ENCODE data around the gene KLK15.

GRCh38 chr19:50844296-50844935 lies 11.0 kb upstream of the KLK15 start:
- TF ChIP-seq, protein P1, sequence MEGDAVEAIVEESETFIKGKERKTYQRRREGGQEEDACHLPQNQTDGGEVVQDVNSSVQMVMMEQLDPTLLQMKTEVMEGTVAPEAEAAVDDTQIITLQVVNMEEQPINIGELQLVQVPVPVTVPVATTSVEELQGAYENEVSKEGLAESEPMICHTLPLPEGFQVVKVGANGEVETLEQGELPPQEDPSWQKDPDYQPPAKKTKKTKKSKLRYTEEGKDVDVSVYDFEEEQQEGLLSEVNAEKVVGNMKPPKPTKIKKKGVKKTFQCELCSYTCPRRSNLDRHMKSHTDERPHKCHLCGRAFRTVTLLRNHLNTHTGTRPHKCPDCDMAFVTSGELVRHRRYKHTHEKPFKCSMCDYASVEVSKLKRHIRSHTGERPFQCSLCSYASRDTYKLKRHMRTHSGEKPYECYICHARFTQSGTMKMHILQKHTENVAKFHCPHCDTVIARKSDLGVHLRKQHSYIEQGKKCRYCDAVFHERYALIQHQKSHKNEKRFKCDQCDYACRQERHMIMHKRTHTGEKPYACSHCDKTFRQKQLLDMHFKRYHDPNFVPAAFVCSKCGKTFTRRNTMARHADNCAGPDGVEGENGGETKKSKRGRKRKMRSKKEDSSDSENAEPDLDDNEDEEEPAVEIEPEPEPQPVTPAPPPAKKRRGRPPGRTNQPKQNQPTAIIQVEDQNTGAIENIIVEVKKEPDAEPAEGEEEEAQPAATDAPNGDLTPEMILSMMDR (IDR thresholded peaks at IDR 0.05), result no peak
- TF ChIP-seq ZFX (IDR thresholded peaks at IDR 0.05; ENCODE audit: borderline replicate concordance), result no peak

Measured in 22Rv1 (cell line).